Motor neuron (in vitro differentiated cells): ENCODE data around the gene TTC7B. TPM values are rescaled to one million over a fixed set of nuclear protein-coding genes. Genes with fewer than 3 reads are reported as not detected.
"Not testable (repeated sequence)": the region's sequence is repeated elsewhere in the genome, so short reads cannot be mapped to it uniquely, and the experiment has no call there.

Experiments used
- ATAC-seq, 8 experiments: fragments of 200-7000 bp; cut with Tn5 transposase; replicated peaks in 6 of 8; 2 replicates each; pipeline ENCODE4 v1.8.0; 2021; ENCODE audit warnings: mild to moderate bottlenecking in 8 of 8, moderate library complexity in 8 of 8
- H3K27ac ChIP-seq, 2 donors: fragments of 250-450 bp; sonication (Bioruptor Pico); 2 replicates each; pipeline ENCODE4 v1.9.0; 2021; ENCODE audit warnings: antibody characterized with exemption in 2 of 2, mild to moderate bottlenecking in 2 of 2, moderate library complexity in 1 of 2
- H3K4me1 ChIP-seq, 2 donors: fragments of 250-450 bp; sonication (Bioruptor Pico); replicated peaks in 1 of 2; 2 replicates each; pipeline ENCODE4 v1.6.1; 2021; ENCODE audit warnings: antibody characterized with exemption in 2 of 2, mild to moderate bottlenecking in 2 of 2, moderate library complexity in 1 of 2
- H3K4me3 ChIP-seq, 5 donors: fragments of 250-450 bp; sonication (Bioruptor Pico); 2 replicates each; pipeline ENCODE4 v1.9.0; 2021; ENCODE audit warnings: antibody characterized with exemption in 5 of 5, mild to moderate bottlenecking in 5 of 5, moderate library complexity in 4 of 5
- WGBS, 10 experiments: fragments of 450-650 bp; shearing (Covaris generic); methylation state at CpG; one replicate each; pipeline ENCODE4 v1.0.0; 2022; 5-methylcytosine and 5-hydroxymethylcytosine counted together
- in situ Hi-C, 9 experiments: fragments of 400-800 bp; cut with MboI; loops; one replicate each; pipeline ENCODE4 v1.15.0; 2021; ENCODE audit warnings: low sequenced_read_pairs in 9 of 9, low pct_unique_long_range_greater_than_20kb in 2 of 9; ENCODE audit not compliant: unreplicated experiment in 9 of 9
- total RNA-seq, 8 experiments: library from RNA; unstranded; fragments of 300-600 nt; gene quantifications; 2 replicates each; pipeline versions ENCODE4 v1.2.3 to v1.2.4, GENCODE V29; 2022

The TTC7B gene
- total RNA-seq, 8 experiments from 2014 or later, result 0.81 to 38.2 (median 22.8) TPM

GRCh38 chr14:90532826-90533525, 283.3 kb downstream of the TTC7B start:
- in situ Hi-C loops, result no loop called here
- no peak for ATAC-seq
- H3K4me3 ChIP-seq, result no peak overlapping the region
- H3K27ac ChIP-seq, result no peak overlapping the region
- 40 to 100% (median 77%) methylated on average over 2 to 6 of the region's 14 CpGs; no CpG with 5 or more reads in 5 of the 10 experiments for WGBS, 10 experiments
- no peaks in the 10 kb centered on the region for H3K4me1 ChIP-seq

DNA sequence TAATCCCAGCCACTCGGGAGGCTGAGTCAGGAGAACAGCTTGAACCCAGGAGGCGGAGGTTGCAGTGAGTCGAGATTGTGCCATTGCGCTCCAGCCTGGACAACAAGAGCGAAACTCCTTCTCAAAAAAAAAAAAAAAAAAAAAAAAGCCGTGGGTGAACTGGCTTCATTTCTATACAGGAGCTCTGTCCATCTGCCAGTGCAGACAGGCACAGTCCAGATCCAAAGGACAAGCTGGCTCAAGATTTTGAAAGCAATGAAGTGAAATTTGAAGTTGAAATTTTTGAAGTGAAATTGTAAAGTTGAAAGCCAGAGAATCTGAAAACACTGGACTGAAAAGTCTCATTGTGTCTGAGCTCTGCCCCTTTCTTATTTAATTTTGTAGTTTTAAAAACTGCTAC, 284.7 kb downstream of the TTC7B start:
- no peak overlapping the region for H3K27ac ChIP-seq
- H3K4me3 ChIP-seq, result no peak overlapping the region
- ATAC-seq, result no peak
- in situ Hi-C loops, result no loop called here
- 56 to 100% (median 86%) methylated on average over 1 to 6 of the region's 6 CpGs; no CpG with 5 or more reads in 1 of the 10 experiments for WGBS, 10 experiments
- H3K4me1 ChIP-seq, result no peaks in the 10 kb centered on the region

DNA sequence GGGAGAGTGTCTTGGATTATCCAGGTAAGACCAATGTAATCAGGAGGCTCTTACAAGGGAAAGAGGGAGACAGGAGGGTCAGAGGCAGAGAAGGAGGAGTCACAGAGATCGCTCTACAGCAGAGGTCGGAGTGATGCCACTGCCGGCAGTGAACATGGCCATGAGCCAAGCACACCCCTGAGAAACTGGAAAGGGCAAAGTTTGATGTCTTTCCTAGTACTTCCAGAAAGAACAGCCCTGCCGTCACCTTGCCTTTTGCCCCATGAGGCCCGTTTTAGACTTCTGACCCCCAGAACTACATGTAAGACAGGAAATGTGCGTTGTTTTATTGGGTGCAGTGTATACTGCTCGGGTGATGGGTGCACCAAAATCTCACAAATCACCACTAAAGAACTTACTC, 285.7 kb downstream of the TTC7B start:
- in situ Hi-C loops, result no loop called here
- H3K4me1 ChIP-seq, result no peaks in the 10 kb centered on the region
- no peak for ATAC-seq
- 70 to 94% (median 85%) methylated on average over 1 to 7 of the region's 7 CpGs; no CpG with 5 or more reads in 2 of the 10 experiments for WGBS, 10 experiments
- H3K27ac ChIP-seq, result no peak overlapping the region
- no peak overlapping the region for H3K4me3 ChIP-seq

- in situ Hi-C loops, result no loop called here
Measured at GRCh38 chr14:90527978-90528377, 288.3 kb downstream of the TTC7B start.

GRCh38 chr14:90526536-90526935, 289.7 kb downstream of the TTC7B start:
- 51 to 100% (median 78%) methylated on average over 1 to 8 of the region's 8 CpGs for WGBS, 10 experiments
- peaks cover 13 to 15% of the 10 kb centered on the region in 2 donors for H3K4me1 ChIP-seq
- H3K4me3 ChIP-seq, H3K27ac ChIP-seq, ATAC-seq, in situ Hi-C loops: not testable (repeated sequence)

More at GRCh38 chr14:90527978-90528377, 288.3 kb downstream of the TTC7B start:
- Histone ChIP-seq H3K4me1 (peaks cover 3 to 4% of the 10 kb centered on the region in 2 donors), H3K27ac (no peak overlapping the region), H3K4me3 (no peak overlapping the region)
- ATAC-seq, result peak in 1 of 8 experiments; percentile 65
- 75 to 100% (median 84%) methylated on average over 1 to 5 of the region's 6 CpGs for WGBS, 10 experiments

DNA sequence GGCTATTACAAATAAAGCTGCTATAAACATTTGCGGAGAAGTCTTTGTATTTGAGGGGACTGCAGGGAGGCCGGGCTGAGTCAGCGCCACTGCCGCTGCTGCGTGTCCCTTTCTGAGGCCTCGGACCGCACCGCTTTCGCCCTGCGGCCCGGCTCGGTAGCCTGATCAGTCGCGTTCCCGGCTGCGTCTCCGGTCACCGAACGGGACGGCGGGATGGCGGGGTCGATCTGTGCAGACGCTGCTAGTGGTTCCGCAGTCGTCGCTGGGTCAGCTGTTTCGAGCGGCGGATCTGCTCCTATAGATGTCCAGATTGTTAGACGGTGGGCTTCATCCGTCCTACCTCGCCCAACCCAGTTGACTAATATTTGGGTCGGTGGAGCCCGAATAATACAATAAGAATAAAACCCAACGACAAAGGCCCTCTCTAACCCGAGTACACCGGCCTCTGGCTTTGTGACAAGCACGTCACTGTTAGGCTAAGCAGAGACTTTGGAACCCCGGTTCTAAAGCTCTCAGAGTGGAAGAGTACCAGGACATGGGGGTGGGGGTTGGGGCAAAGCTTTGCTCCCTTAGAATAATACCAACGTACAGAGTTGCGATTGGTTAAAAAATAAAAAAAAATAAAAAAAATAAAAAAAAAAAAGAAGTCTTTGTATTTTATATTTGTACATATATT, 290.7 kb downstream of the TTC7B start:
- WGBS, 10 experiments, result 33 to 100% (median 88%) methylated on average over 1 to 5 of the region's 42 CpGs; no CpG with 5 or more reads in 5 of the 10 experiments
- peaks cover 13 to 22% of the 10 kb centered on the region in 2 donors for H3K4me1 ChIP-seq
- in situ Hi-C loops, H3K27ac ChIP-seq, H3K4me3 ChIP-seq: not testable (repeated sequence)
- peak in 3 of 8 experiments; percentile 8 to 11 (median 9) for ATAC-seq

- 60 to 100% (median 85%) methylated on average over 1 to 10 of the region's 18 CpGs; no CpG with 5 or more reads in 2 of the 10 experiments for WGBS, 10 experiments
- H3K27ac ChIP-seq, result no peak overlapping the region
- in situ Hi-C loops, result no loop called here
- H3K4me3 ChIP-seq, result no peak overlapping the region
- no peak for ATAC-seq
- peaks cover 13 to 22% of the 10 kb centered on the region in 2 donors for H3K4me1 ChIP-seq
Measured at GRCh38 chr14:90523961-90524875, 292.0 kb downstream of the TTC7B start.

GRCh38 chr14:90523544-90523943, 292.7 kb downstream of the TTC7B start:
- WGBS, 10 experiments, result 40 to 90% (median 87%) methylated on average over 1 to 6 of the region's 8 CpGs; no CpG with 5 or more reads in 6 of the 10 experiments
- ATAC-seq, result peak in 1 of 8 experiments; percentile 17
- H3K4me1 ChIP-seq, result peaks cover 13 to 24% of the 10 kb centered on the region in 2 donors
- no peak overlapping the region for H3K27ac ChIP-seq
- no peak overlapping the region for H3K4me3 ChIP-seq
- in situ Hi-C loops, result no loop called here

- H3K4me1 ChIP-seq, result peaks cover 13 to 33% of the 10 kb centered on the region in 2 donors
- WGBS, 10 experiments, result 25 to 73% (median 51%) methylated on average over 2 to 7 of the region's 21 CpGs; no CpG with 5 or more reads in 6 of the 10 experiments
- in situ Hi-C loops, result no loop called here
- no peak overlapping the region for H3K27ac ChIP-seq
- ATAC-seq, result peak; percentile 76 to 96 (median 90)
- H3K4me3 ChIP-seq, result no peak overlapping the region
Measured at GRCh38 chr14:90522571-90523191, 293.5 kb downstream of the TTC7B start.

GRCh38 chr14:90521930-90522483, 294.2 kb downstream of the TTC7B start:
- peaks cover 13 to 38% of the 10 kb centered on the region in 2 donors for H3K4me1 ChIP-seq
- ATAC-seq, result no peak
- no peak overlapping the region for H3K27ac ChIP-seq
- in situ Hi-C loops, result no loop called here
- H3K4me3 ChIP-seq, result no peak overlapping the region
- WGBS, 10 experiments, result 80 to 100% (median 100%) methylated on average over 2 to 4 of the region's 18 CpGs; no CpG with 5 or more reads in 5 of the 10 experiments

GRCh38 chr14:90521084-90521929, 294.9 kb downstream of the TTC7B start:
- Histone ChIP-seq H3K27ac (no peak overlapping the region), H3K4me1 (peaks cover 13 to 41% of the 10 kb centered on the region in 2 donors), H3K4me3 (no peak overlapping the region)
- WGBS, 10 experiments, result 53 to 100% (median 80%) methylated on average over 1 to 4 of the region's 16 CpGs; no CpG with 5 or more reads in 2 of the 10 experiments
- peak in 2 of 8 experiments; percentile 3 to 6 for ATAC-seq
- in situ Hi-C loops, result no loop called here
